ENCODE results near the gene CALN1.

DNA sequence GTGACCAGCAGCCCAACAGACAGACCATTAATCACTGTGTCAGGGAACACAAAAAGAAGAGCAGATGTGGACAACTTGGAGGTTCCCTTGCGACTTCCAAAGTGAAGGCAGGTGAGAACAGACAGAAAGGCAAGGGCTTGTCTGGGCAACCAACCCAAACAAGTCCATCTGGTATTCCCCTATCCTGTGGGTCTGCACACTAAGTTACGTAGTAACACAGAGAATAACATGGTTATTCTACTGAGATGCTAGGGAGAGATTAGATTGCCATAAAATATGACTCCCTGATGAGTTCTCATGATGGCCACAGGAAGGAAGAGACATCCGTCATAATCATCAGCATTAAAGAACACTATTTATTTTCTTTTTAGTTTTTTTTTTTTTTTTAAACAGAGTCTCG, 252.2 kb downstream of the CALN1 start:
- TF ChIP-seq SIN3A (conservative IDR thresholded peaks at IDR 0.05 in 1 of 2, IDR thresholded peaks at IDR 0.05 in 1 of 2; ENCODE audit: low read depth in 1 of 2, low read length in 2 of 2), result no peak
- TF ChIP-seq, protein P1, sequence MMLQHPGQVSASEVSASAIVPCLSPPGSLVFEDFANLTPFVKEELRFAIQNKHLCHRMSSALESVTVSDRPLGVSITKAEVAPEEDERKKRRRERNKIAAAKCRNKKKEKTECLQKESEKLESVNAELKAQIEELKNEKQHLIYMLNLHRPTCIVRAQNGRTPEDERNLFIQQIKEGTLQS (IDR thresholded peaks at IDR 0.05; ENCODE audit: insufficient read depth, low read depth, low read length), result no peak
- TF ChIP-seq RXRA (IDR thresholded peaks at IDR 0.05; ENCODE audit: insufficient read depth, low read depth, low read length), result no peak
- no peak for TF ChIP-seq SRF (IDR thresholded peaks at IDR 0.05; ENCODE audit: low read depth, low read length)
- no peak for TF ChIP-seq CHD2 (IDR thresholded peaks at IDR 0.05; ENCODE audit: low read length)
- TF ChIP-seq SIX5 (IDR thresholded peaks at IDR 0.05; ENCODE audit: low read depth, low read length), result no peak
- no peak for TF ChIP-seq POLR2A (IDR thresholded peaks at IDR 0.05; ENCODE audit: control extremely low read depth in 1 of 2, low read depth in 2 of 2, low read length in 2 of 2)
- TF ChIP-seq, protein P2, sequence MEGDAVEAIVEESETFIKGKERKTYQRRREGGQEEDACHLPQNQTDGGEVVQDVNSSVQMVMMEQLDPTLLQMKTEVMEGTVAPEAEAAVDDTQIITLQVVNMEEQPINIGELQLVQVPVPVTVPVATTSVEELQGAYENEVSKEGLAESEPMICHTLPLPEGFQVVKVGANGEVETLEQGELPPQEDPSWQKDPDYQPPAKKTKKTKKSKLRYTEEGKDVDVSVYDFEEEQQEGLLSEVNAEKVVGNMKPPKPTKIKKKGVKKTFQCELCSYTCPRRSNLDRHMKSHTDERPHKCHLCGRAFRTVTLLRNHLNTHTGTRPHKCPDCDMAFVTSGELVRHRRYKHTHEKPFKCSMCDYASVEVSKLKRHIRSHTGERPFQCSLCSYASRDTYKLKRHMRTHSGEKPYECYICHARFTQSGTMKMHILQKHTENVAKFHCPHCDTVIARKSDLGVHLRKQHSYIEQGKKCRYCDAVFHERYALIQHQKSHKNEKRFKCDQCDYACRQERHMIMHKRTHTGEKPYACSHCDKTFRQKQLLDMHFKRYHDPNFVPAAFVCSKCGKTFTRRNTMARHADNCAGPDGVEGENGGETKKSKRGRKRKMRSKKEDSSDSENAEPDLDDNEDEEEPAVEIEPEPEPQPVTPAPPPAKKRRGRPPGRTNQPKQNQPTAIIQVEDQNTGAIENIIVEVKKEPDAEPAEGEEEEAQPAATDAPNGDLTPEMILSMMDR (IDR thresholded peaks at IDR 0.05; ENCODE audit: control extremely low read depth in 1 of 3, insufficient read depth in 1 of 3, low read depth in 1 of 3, low read length in 3 of 3), result no peak
- no peak for TF ChIP-seq TAF1 (IDR thresholded peaks at IDR 0.05; ENCODE audit: low read depth, low read length)

Measured in H1 (cell line).